ENCODE data around the gene LIPC. TPM values are rescaled to one million over a fixed set of nuclear protein-coding genes. Genes with fewer than 3 reads are reported as not detected.

Gene LIPC
- total RNA-seq, 1 experiment from 2014 or later = not detected

DNA sequence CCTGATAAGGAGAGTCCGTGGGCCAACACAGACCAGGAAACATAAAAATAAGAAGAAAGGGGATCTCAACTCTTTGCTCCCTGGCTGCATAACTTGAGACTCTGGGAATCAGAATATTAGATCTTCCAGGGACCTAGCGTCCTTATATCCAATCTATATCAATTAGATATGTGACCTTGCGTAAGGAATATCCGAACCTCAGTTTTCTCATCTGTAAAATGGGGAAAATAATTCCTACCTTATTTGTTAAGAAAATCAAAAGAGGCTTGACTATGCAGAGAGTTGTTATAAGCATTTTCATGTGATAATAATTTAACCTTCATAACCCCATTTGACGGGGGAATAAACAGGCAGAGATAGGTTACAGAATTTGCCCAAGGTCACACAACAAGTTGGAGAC is 7.1 kb upstream of the LIPC start:
- H3K9me3 Mint-ChIP-seq (ENCODE audit: unreplicated experiment) = no peaks in the 10 kb centered on the region
- intact Hi-C loops (cut with micrococcal nuclease) = no loop called here
- DNase-seq (ENCODE audit: unreplicated experiment) = no peak
- CTCF ChIA-PET = interaction anchor here (0.6 kb wide), 1 partner anchor 257 kb away, joined by 3 read pairs; no protein-coding TSS in a partner anchor
- no peaks in the 10 kb centered on the region for H3K4me1 Mint-ChIP-seq (ENCODE audit: insufficient read depth, unreplicated experiment)
- POLR2A ChIA-PET = no interaction called here
- no peak overlapping the region for H3K27ac Mint-ChIP-seq (ENCODE audit: low read depth, unreplicated experiment)
- no peaks in the 10 kb centered on the region for H3K27me3 Mint-ChIP-seq (ENCODE audit: insufficient read depth, unreplicated experiment)
- H3K4me3 Mint-ChIP-seq (ENCODE audit: unreplicated experiment) = no peak overlapping the region
- TF ChIP-seq, protein P1, sequence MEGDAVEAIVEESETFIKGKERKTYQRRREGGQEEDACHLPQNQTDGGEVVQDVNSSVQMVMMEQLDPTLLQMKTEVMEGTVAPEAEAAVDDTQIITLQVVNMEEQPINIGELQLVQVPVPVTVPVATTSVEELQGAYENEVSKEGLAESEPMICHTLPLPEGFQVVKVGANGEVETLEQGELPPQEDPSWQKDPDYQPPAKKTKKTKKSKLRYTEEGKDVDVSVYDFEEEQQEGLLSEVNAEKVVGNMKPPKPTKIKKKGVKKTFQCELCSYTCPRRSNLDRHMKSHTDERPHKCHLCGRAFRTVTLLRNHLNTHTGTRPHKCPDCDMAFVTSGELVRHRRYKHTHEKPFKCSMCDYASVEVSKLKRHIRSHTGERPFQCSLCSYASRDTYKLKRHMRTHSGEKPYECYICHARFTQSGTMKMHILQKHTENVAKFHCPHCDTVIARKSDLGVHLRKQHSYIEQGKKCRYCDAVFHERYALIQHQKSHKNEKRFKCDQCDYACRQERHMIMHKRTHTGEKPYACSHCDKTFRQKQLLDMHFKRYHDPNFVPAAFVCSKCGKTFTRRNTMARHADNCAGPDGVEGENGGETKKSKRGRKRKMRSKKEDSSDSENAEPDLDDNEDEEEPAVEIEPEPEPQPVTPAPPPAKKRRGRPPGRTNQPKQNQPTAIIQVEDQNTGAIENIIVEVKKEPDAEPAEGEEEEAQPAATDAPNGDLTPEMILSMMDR (IDR thresholded peaks at IDR 0.05; ENCODE audit: unreplicated experiment) = no peak
- BruUV-seq (replicated peaks) = no TSS peak
- no peaks in the 10 kb centered on the region for H3K36me3 Mint-ChIP-seq (ENCODE audit: insufficient read depth, unreplicated experiment)

DNA sequence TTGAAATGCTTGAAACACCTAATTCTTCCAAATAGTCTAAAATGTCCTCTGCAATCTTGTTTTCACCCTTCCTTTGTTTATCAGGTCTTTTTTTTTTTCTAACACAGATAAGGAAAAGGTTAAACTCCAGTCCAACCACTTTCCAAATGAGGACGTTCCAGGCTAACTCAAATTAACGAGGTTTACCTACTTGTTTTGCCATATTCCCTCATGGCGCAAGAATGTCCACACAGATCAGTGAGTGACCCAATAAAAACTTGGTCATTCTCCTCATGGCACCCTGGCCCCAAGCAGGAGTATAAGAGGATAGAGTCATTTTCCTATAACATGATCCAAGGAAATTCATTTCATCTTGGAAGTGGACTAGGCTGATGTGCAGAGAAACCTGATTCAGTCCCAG is 6.6 kb upstream of the LIPC start:
- no peaks in the 10 kb centered on the region for H3K27me3 Mint-ChIP-seq (ENCODE audit: insufficient read depth, unreplicated experiment)
- H3K9me3 Mint-ChIP-seq (ENCODE audit: unreplicated experiment) = no peaks in the 10 kb centered on the region
- POLR2A ChIA-PET = no interaction called here
- no peaks in the 10 kb centered on the region for H3K36me3 Mint-ChIP-seq (ENCODE audit: insufficient read depth, unreplicated experiment)
- BruUV-seq (replicated peaks) = no TSS peak
- no peak overlapping the region for H3K27ac Mint-ChIP-seq (ENCODE audit: low read depth, unreplicated experiment)
- H3K4me1 Mint-ChIP-seq (ENCODE audit: insufficient read depth, unreplicated experiment) = no peaks in the 10 kb centered on the region
- no peak overlapping the region for H3K4me3 Mint-ChIP-seq (ENCODE audit: unreplicated experiment)
- DNase-seq (ENCODE audit: unreplicated experiment) = no peak
- CTCF ChIA-PET = interaction anchor here (0.6 kb wide), 1 partner anchor 257 kb away, joined by 3 read pairs; no protein-coding TSS in a partner anchor
- intact Hi-C loops (cut with micrococcal nuclease) = no loop called here
- TF ChIP-seq, protein P1 (IDR thresholded peaks at IDR 0.05; ENCODE audit: unreplicated experiment) = no peak

DNA sequence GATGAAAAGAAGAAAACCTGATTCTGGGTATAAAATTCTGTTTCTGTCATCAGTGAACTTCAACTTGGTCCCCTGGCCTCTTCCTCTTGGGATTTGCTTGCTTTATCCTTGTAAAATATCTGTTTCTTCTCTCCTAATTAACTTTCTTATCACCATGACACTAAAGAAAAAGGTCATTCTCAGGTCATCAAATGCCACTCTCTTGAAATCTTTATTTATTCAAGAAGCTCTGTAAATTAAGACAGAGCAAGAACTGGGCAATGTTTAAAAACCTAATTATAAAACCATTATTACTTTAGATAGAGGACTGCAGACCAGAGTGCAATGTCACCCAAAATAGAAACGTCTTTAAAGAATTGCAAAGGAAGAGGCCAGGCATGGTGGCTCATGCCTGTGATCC is 6.0 kb upstream of the LIPC start:
- no TSS peak for BruUV-seq (replicated peaks)
- Mint-ChIP-seq H3K4me3 (ENCODE audit: unreplicated experiment) (no peak overlapping the region), H3K9me3 (ENCODE audit: unreplicated experiment) (no peaks in the 10 kb centered on the region), H3K27ac (ENCODE audit: low read depth, unreplicated experiment) (no peak overlapping the region), H3K27me3 (ENCODE audit: insufficient read depth, unreplicated experiment) (no peaks in the 10 kb centered on the region), H3K4me1 (ENCODE audit: insufficient read depth, unreplicated experiment) (no peaks in the 10 kb centered on the region), H3K36me3 (ENCODE audit: insufficient read depth, unreplicated experiment) (no peaks in the 10 kb centered on the region)
- intact Hi-C loops (cut with micrococcal nuclease) = no loop called here
- TF ChIP-seq, protein P1 (IDR thresholded peaks at IDR 0.05; ENCODE audit: unreplicated experiment) = no peak
- POLR2A ChIA-PET = no interaction called here
- no peak for DNase-seq (ENCODE audit: unreplicated experiment)
- CTCF ChIA-PET = no interaction called here

DNA sequence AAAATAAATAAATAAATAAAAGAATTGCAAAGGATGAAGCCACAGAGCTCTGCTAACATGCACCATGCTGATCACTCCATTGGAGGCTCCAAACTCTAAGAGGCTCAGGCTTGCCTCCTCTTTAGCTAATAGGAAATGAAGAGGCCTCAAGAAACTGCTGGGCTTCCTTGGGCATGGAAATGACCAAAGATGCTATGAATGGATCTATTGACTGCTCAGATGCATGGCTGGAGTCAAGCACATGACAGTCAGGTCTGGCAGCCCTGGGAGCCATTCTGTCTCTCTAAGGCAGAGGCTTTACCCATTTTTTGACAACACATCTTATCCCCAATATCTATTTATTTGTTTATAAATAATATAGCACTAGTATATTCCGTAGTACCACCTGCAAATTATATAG is 5.3 kb upstream of the LIPC start:
- TF ChIP-seq, protein P1 (IDR thresholded peaks at IDR 0.05; ENCODE audit: unreplicated experiment) = no peak
- ChIA-PET POLR2A (no interaction called here), CTCF (interaction anchor here (1.2 kb wide), 1 partner anchor 10 kb away, joined by 3 read pairs; no protein-coding TSS in a partner anchor)
- no peak for DNase-seq (ENCODE audit: unreplicated experiment)
- intact Hi-C loops (cut with micrococcal nuclease) = no loop called here
- Mint-ChIP-seq H3K9me3 (ENCODE audit: unreplicated experiment) (no peaks in the 10 kb centered on the region), H3K27ac (ENCODE audit: low read depth, unreplicated experiment) (no peak overlapping the region), H3K27me3 (ENCODE audit: insufficient read depth, unreplicated experiment) (no peaks in the 10 kb centered on the region), H3K4me1 (ENCODE audit: insufficient read depth, unreplicated experiment) (no peaks in the 10 kb centered on the region), H3K36me3 (ENCODE audit: insufficient read depth, unreplicated experiment) (no peaks in the 10 kb centered on the region), H3K4me3 (ENCODE audit: unreplicated experiment) (no peak overlapping the region)
- BruUV-seq (replicated peaks) = no TSS peak

All from MCF 10A (cell line).